ENCODE results near the gene CD8B2.
"Not testable (repeated sequence)": the region's sequence is repeated elsewhere in the genome, so short reads cannot be mapped to it uniquely, and the experiment has no call there.

The CD8B2 gene

DNA sequence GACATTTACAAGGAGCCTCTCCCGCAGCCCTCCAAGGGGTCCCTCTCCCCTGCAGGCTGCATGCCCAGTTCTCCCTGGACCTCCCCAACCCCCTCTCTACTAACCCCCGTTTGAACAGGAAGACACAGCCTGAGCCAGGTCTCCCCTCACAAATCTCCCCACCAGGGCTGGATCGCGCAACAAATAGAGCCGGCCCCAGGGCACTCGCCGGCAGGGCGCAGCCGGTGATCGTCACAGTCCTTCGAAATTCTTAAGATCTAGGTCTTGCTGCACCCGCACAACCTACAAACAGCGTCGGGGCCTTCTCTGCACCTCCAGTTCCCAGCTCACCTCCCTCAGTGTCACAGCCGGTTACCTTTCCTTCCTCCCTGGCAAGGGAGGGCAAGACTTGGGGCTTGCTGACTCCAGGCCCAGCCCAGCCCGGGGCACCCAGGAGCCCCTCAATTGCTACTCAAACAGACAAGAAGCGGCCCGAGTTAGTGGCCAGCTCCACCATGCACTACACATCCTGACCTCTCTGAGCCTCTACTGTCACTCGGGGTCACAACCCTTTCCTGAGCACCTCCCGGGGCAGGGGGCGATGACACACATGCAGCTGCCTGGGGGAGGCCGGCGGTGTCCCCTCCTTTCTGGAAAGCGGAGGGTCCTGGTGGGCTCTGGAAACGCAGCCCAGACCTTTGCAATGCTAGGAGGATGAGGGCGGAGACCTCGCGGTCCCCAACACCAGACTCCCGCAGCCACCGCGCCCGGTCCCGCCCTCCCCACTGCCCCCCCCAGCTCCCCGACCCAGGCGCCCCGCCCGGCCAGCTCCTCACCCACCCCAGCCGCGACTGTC, at the start of gene CD8B2:
CD8B2 (plus strand) TSS at position 814 of the 835 bp plus-strand sequence. CDS start 63 bp downstream, outside the sequence.
- DNase-seq (ENCODE audit: low read depth in 2 of 2, low spot score in 1 of 2) = not testable (repeated sequence)

GRCh38 chr2:106461882-106462281, 25.3 kb upstream of the CD8B2 start:
- DNase-seq (ENCODE audit: low read depth in 2 of 2, low spot score in 1 of 2) = not testable (repeated sequence)

DNA sequence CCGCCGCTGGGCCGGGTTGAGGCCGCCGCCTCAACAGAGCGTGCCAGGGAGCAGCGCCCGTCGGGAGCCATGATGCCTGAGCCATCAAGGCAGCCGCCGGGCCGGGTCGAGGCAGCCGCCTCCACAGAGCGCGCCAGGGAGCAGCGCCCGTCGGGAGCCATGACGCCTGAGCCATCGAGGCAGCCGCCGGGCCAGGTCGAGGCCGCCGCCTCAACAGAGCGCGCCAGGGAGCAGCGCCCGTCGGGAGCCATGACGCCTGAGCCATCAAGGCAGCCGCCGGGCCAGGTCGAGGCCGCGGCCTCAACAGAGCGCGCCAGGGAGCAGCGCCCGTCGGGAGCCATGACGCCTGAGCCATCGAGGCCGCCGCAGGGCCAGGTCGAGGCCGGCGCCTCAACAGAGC, 19.6 kb upstream of the CD8B2 start:
- DNase-seq (ENCODE audit: low read depth in 2 of 2, low spot score in 1 of 2) = not testable (repeated sequence)

DNA sequence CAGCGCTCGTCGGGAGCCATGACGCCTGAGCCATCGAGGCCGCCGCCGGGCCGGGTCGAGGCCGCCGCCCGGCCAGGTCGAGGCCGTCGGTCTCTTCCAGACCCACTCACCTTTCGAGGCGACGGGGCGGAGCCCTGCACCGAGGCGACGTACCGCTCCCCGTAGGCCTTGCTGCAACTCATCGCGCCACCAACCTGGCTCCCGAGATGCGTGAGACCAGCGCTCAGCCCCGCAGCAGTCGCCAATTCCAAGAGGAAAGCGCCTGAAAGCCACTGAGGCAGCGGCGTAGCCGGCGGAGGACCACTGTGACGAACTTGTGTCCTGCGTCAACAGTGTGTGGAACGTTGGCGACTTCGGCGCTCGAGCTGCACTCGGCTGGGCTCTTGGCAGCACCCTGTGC, 19.1 kb upstream of the CD8B2 start, which contains the start of gene RGPD3:
RGPD3 (minus strand) TSS at position 307 of the 400 bp plus-strand sequence; CDS start at position 182, 125 bp downstream.
- not testable (repeated sequence) for DNase-seq (ENCODE audit: low read depth in 2 of 2, low spot score in 1 of 2)

GRCh38 chr2:106470658-106471057, 16.5 kb upstream of the CD8B2 start:
- DNase-seq (ENCODE audit: low read depth in 2 of 2, low spot score in 1 of 2) = peak in 1 of 2 donors; percentile 19

- not testable (repeated sequence) for DNase-seq (ENCODE audit: low read depth in 2 of 2, low spot score in 1 of 2)
Measured at GRCh38 chr2:106477647-106478046, 9.5 kb upstream of the CD8B2 start.

DNA sequence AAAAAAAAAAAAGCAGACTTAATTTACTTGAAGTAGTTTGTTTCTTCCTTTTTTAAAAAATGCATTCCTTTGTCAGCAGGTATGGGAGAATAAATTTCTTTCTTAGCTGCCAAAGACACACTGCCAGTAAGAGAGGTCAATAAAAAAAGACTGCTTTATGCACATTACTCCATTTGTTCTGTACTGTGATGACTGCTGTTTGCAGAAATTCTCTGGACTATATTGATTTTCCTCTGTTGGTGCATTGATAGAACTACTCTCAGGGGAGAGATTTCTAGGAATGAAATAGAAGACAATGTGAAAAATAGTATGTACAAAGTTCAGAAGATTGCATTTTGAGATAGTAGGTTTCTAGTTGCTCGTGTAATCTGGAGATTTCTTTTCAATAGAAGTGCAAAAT, 7.6 kb upstream of the CD8B2 start:
- DNase-seq (ENCODE audit: low read depth in 2 of 2, low spot score in 1 of 2) = not testable (repeated sequence)

GRCh38 chr2:106487386-106488191, 425 bp downstream of the CD8B2 start:
- not testable (repeated sequence) for DNase-seq (ENCODE audit: low read depth in 2 of 2, low spot score in 1 of 2)

DNA sequence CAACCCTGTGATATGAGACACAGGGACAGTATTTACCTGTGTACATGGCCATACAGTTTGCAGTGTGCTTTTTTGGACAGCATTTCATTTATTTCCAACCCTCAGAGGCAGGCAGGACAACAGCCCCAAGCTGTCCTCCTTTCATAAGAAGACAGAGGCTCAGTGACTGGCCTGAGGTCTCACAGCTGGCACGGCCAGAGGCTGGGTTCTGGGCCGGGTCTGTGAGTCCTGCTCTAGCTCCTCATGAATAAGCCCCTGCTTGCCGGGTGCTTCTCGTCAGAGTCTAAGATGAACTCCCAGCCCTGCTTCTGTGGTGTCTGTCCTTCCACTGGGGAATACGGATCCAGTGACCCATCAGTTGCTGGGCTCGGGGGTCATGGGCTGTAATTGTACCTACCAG, 2.5 kb downstream of the CD8B2 start:
- DNase-seq (ENCODE audit: low read depth in 2 of 2, low spot score in 1 of 2) = not testable (repeated sequence)

- not testable (repeated sequence) for DNase-seq (ENCODE audit: low read depth in 2 of 2, low spot score in 1 of 2)
Measured at GRCh38 chr2:106492399-106492798, 5.2 kb downstream of the CD8B2 start.

- DNase-seq (ENCODE audit: low read depth in 2 of 2, low spot score in 1 of 2) = not testable (repeated sequence)
Measured at GRCh38 chr2:106492913-106493312, 5.7 kb downstream of the CD8B2 start.

GRCh38 chr2:106498549-106498948, 11.4 kb downstream of the CD8B2 start:
- DNase-seq (ENCODE audit: low read depth in 2 of 2, low spot score in 1 of 2) = not testable (repeated sequence)

DNA sequence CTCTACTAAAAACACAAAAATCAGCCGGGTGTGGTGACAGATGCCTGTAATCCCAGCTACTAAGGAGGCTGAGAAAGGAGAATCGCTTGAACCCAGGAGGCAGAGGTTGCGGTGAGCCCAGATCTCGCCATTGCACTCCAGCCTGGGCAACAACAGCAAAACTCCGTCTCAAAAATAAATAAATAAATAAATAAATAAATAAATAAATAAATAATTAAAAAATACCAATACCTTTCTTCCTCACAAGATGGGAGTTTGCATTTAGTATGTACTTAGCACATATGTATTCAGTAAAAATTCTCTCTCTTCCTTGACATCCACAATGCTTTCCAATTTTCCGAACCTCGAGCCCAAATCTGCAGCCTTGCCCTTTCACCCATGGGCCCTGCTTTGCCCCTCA, 13.2 kb downstream of the CD8B2 start:
- DNase-seq (ENCODE audit: low read depth in 2 of 2, low spot score in 1 of 2) = not testable (repeated sequence)

GRCh38 chr2:106502351-106502750, 15.2 kb downstream of the CD8B2 start:
- DNase-seq (ENCODE audit: low read depth in 2 of 2, low spot score in 1 of 2) = not testable (repeated sequence)

GRCh38 chr2:106504192-106504591, 17.0 kb downstream of the CD8B2 start:
- DNase-seq (ENCODE audit: low read depth in 2 of 2, low spot score in 1 of 2) = not testable (repeated sequence)

DNA sequence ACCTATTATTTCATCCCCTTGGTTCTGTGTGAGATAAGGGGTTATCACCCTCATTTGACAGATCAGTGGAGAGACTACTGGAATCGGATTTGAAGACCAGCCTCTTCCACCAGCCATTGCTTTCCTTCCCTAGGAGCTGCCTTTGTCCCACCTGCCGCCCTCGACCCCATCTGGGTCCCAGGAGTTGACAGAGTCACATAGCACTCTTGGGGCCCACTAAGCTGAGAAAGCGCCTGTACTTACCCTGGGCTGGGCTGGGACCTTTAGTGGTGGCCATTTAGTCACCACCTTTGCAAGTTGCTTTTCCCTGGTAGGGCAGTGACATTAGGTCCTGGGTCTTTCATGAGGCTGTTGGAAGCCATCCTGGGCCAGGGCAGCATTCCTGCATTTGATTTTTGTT, 17.6 kb downstream of the CD8B2 start:
- DNase-seq (ENCODE audit: low read depth in 2 of 2, low spot score in 1 of 2) = not testable (repeated sequence)

- not testable (repeated sequence) for DNase-seq (ENCODE audit: low read depth in 2 of 2, low spot score in 1 of 2)
Measured at GRCh38 chr2:106506002-106506687, 19.0 kb downstream of the CD8B2 start.

- DNase-seq (ENCODE audit: low read depth in 2 of 2, low spot score in 1 of 2) = not testable (repeated sequence)
Measured at GRCh38 chr2:106508660-106509373, 21.7 kb downstream of the CD8B2 start.

- not testable (repeated sequence) for DNase-seq (ENCODE audit: low read depth in 2 of 2, low spot score in 1 of 2)
Measured at GRCh38 chr2:106509374-106509770, 22.2 kb downstream of the CD8B2 start.

GRCh38 chr2:106510791-106511190, 23.6 kb downstream of the CD8B2 start:
- not testable (repeated sequence) for DNase-seq (ENCODE audit: low read depth in 2 of 2, low spot score in 1 of 2)

Data from stimulated activated CD8-positive, alpha-beta memory T cell treated with anti-CD3 and anti-CD28 coated beads, Interleukin-4, amount 100 ng/mL, for 1 hour (primary cell).